HG02981 (cell line): Measurements from ENCODE around the gene NNAT.

ENCODE experiments used
- ATAC-seq: cut with Tn5 transposase; IDR thresholded peaks from one replicate; pipeline ENCODE4 v1.9.1; 2021; ENCODE audit warnings: mild to moderate bottlenecking, moderate library complexity; ENCODE audit not compliant: unreplicated experiment

NNAT gene

DNA sequence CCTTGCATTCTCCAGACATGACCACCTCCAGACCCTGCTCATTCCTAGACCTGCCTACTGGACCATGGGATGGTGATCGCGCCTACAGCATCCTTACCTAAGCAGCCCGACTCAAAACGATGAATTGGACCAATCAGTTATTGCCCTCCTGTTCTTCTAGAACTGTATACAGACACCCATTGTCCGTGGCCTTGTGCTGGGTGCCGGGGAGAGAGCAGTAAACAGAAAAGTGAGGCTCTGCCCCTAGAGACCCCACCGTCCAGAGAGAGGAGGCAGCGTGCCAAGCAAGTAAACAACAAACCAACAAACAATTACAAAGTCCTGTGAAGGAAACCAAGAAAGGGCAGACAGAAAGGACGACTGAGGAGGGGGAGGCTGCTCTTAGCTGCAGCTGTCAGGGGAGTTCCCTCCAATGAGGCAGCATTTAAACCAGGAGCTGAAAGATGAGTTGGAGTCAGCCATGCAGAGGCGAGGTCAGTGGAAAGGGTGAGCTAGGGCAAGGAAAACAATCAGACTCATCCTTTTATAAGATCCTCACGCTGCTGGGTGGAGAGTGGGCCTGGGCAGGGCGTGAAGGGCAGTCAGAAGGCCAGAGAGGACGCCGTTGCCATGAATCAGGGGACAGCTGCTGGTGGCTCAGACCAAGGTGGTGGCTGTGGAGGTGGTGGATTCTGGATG is 44.2 kb downstream of the NNAT start:
- ATAC-seq, result no peak

- no peak for ATAC-seq
Measured at GRCh38 chr20:37566590-37567330, 45.7 kb downstream of the NNAT start.

- ATAC-seq, result no peak
Measured at GRCh38 chr20:37567331-37567665, 46.2 kb downstream of the NNAT start.

- no peak for ATAC-seq
Measured at GRCh38 chr20:37567671-37568588, 46.9 kb downstream of the NNAT start.

- no peak for ATAC-seq
Measured at GRCh38 chr20:37570419-37570818, 49.4 kb downstream of the NNAT start.

DNA sequence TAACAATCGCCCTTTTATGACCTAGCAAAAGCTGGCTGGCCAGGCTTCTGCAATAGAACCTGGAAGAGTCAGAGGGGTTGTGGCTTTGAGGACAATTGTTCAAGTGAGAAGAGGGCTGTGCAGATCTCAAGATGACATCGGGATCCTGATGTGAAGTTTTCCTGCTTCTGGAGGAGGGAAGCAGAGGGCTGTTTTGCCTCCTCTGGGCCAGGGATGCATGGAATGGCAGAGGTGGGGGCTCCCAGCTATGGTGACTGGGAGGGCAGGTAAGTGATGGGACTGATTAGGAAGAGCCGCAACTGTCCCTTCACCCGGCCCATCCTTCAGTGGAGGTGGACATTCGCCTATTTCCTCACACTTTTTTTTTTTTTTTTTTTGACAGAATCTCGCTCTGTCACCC is 50.0 kb downstream of the NNAT start:
- ATAC-seq, result no peak
